GM19324 (cell line): ENCODE results near the gene CYSLTR2.
"Not testable (repeated sequence)": the region's sequence is repeated elsewhere in the genome, so short reads cannot be mapped to it uniquely, and the experiment has no call there.

Source experiments
- ATAC-seq: cut with Tn5 transposase; IDR thresholded peaks from one replicate; pipeline ENCODE4 v1.9.1; 2021; ENCODE audit warnings: mild to moderate bottlenecking, moderate library complexity; ENCODE audit not compliant: unreplicated experiment, low FRiP score

CYSLTR2 gene

GRCh38 chr13:48686636-48687210 is 33.0 kb downstream of the CYSLTR2 start:
- ATAC-seq, result no peak

- no peak for ATAC-seq
These were observed 33.5 kb downstream of the CYSLTR2 start for GRCh38 chr13:48687249-48687648.

- ATAC-seq, result no peak
These were observed 40.3 kb downstream of the CYSLTR2 start for GRCh38 chr13:48693998-48694397.

GRCh38 chr13:48695776-48696175 is 42.0 kb downstream of the CYSLTR2 start:
- ATAC-seq, result no peak

- not testable (repeated sequence) for ATAC-seq
These were observed 42.9 kb downstream of the CYSLTR2 start for GRCh38 chr13:48696676-48697075.

GRCh38 chr13:48707405-48707804 is 53.7 kb downstream of the CYSLTR2 start:
- ATAC-seq, result no peak

- ATAC-seq, result no peak
These were observed 55.0 kb downstream of the CYSLTR2 start for GRCh38 chr13:48708764-48709163.

- no peak for ATAC-seq
These were observed 55.5 kb downstream of the CYSLTR2 start for GRCh38 chr13:48709213-48709612.

- ATAC-seq, result no peak
These were observed 56.4 kb downstream of the CYSLTR2 start for GRCh38 chr13:48710160-48710559.

GRCh38 chr13:48712141-48712540 is 58.4 kb downstream of the CYSLTR2 start:
- no peak for ATAC-seq

GRCh38 chr13:48715977-48716376 is 62.2 kb downstream of the CYSLTR2 start:
- no peak for ATAC-seq

- ATAC-seq, result no peak
These were observed 66.9 kb downstream of the CYSLTR2 start for GRCh38 chr13:48720621-48721020.

- ATAC-seq, result no peak
These were observed 69.4 kb downstream of the CYSLTR2 start for GRCh38 chr13:48723168-48723567.

GRCh38 chr13:48725271-48725670 is 71.5 kb downstream of the CYSLTR2 start:
- no peak for ATAC-seq

GRCh38 chr13:48726711-48727110 is 73.0 kb downstream of the CYSLTR2 start:
- ATAC-seq, result no peak

- ATAC-seq, result no peak
These were observed 73.7 kb downstream of the CYSLTR2 start for GRCh38 chr13:48727241-48728011.

GRCh38 chr13:48728226-48728625 is 74.5 kb downstream of the CYSLTR2 start:
- ATAC-seq, result no peak

- ATAC-seq, result no peak
These were observed 75.1 kb downstream of the CYSLTR2 start for GRCh38 chr13:48728876-48729275.

- no peak for ATAC-seq
These were observed 76.1 kb downstream of the CYSLTR2 start for GRCh38 chr13:48729856-48730255.

GRCh38 chr13:48731001-48731658 is 77.4 kb downstream of the CYSLTR2 start:
- ATAC-seq, result no peak

- ATAC-seq, result no peak
These were observed 78.3 kb downstream of the CYSLTR2 start for GRCh38 chr13:48731957-48732569.
